ENCODE measurements around the gene ESYT3.

Gene ESYT3

DNA sequence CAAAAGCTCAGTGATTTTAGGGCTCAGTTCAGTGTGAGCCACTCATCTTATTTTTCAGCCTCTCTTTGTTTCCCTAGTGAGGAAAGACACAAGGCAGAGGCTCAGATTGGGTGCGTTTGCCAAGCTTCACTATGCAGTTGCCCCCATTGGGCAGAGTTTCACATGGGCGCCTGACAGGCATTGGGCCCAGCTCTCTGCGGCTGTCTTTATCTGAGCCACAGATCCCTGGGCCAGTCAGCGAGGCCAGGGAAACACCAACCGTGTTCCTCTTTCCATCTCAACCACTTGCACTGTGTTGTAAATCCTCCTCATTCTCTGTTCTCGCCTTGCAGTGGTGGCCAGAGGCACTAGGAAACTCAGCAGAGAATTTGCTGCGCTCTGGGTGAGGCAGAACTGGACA is 10.8 kb downstream of the ESYT3 start:
- DNase-seq (ENCODE audit: low spot score) = no peak
- TF ChIP-seq, protein P1, sequence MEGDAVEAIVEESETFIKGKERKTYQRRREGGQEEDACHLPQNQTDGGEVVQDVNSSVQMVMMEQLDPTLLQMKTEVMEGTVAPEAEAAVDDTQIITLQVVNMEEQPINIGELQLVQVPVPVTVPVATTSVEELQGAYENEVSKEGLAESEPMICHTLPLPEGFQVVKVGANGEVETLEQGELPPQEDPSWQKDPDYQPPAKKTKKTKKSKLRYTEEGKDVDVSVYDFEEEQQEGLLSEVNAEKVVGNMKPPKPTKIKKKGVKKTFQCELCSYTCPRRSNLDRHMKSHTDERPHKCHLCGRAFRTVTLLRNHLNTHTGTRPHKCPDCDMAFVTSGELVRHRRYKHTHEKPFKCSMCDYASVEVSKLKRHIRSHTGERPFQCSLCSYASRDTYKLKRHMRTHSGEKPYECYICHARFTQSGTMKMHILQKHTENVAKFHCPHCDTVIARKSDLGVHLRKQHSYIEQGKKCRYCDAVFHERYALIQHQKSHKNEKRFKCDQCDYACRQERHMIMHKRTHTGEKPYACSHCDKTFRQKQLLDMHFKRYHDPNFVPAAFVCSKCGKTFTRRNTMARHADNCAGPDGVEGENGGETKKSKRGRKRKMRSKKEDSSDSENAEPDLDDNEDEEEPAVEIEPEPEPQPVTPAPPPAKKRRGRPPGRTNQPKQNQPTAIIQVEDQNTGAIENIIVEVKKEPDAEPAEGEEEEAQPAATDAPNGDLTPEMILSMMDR (IDR thresholded peaks at IDR 0.05; ENCODE audit: borderline replicate concordance, control extremely low read depth, extremely low read depth, insufficient read depth, missing control alignments) = no peak
- in situ Hi-C loops (cut with MboI; ENCODE audit: low sequenced_read_pairs, unreplicated experiment) = no loop called here

DNA sequence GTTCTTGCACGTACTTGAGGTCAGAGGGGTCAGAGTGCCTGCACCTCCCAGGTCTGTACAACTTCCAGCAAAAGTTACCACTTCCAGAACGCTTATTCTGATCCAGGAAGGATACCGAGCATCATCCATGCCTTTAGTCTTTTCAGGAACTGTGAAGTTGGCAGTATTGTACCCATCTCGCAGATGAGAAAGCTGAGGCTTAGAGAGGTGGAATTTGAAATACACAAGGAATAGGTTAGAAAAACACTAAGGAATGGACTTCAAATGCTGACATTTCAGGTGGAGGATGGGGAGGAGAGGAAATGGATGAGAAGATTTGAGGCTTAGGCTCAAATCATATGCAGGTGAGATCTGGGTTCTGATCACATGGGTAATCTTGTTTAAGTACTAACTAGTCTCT is 11.2 kb downstream of the ESYT3 start:
- no peak for DNase-seq (ENCODE audit: low spot score)
- in situ Hi-C loops (cut with MboI; ENCODE audit: low sequenced_read_pairs, unreplicated experiment) = no loop called here
- TF ChIP-seq, protein P1 (IDR thresholded peaks at IDR 0.05; ENCODE audit: borderline replicate concordance, control extremely low read depth, extremely low read depth, insufficient read depth, missing control alignments) = no peak

DNA sequence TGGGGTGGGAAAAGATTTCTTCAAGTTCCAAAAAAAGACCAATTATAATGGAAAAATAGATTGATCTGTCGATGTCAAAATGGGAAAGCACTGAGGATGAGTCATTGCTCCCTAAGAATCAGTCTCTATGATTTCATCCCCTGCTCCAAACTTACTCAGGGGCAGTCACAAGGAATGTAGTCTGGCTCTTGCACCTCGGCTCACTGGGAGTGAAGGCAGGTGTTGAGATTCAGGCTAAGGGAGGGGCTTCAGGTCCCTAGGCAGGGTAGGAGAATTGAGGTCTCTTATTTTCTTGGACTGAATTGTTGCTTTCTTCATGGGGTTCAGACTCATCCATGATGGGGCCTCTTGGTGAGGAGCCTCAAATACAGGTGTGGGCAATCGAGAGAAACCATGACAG is 14.2 kb downstream of the ESYT3 start:
- TF ChIP-seq, protein P1 (IDR thresholded peaks at IDR 0.05; ENCODE audit: borderline replicate concordance, control extremely low read depth, extremely low read depth, insufficient read depth, missing control alignments) = no peak
- in situ Hi-C loops (cut with MboI; ENCODE audit: low sequenced_read_pairs, unreplicated experiment) = no loop called here
- no peak for DNase-seq (ENCODE audit: low spot score)

DNA sequence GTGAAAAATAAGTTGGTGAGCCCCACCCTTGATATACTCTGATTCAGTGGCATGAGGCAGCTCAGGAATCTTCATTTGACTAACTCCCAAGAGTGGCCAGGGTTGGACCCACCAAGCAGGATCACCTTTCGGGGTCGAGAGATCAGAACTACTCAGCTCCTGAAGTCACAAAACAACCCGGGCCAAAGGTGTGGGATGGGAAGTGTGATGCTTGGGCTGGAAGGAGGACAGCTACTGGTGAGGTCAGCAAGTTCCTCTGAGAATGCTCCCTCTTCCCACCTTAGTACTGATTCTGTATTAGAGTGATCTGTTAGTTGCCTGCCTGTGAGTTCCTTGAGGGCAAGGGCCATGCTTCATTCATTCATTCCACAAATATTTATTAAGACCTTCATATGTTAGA is 15.1 kb downstream of the ESYT3 start:
- DNase-seq (ENCODE audit: low spot score) = no peak
- in situ Hi-C loops (cut with MboI; ENCODE audit: low sequenced_read_pairs, unreplicated experiment) = no loop called here
- TF ChIP-seq, protein P1 (IDR thresholded peaks at IDR 0.05; ENCODE audit: borderline replicate concordance, control extremely low read depth, extremely low read depth, insufficient read depth, missing control alignments) = no peak

DNA sequence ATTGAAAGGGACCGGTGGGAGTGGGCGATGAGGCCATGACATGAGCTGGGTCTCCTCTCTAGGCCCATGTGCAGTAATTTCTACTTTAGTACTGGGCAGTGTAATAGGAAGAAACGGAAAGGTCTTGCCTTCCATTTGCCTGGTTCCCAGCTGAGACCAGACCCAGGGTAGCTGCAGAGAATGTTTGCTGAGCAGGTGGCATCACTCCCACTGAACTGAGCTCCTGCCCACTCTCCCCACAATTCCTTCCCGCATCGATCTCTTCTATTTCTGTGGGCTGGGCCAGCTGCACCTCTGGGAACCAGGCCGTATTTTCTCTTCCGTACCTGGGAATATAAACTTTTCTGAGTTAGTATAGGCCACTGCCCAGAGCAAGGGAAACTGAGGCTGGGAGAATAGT is 15.8 kb downstream of the ESYT3 start:
- in situ Hi-C loops (cut with MboI; ENCODE audit: low sequenced_read_pairs, unreplicated experiment) = no loop called here

DNA sequence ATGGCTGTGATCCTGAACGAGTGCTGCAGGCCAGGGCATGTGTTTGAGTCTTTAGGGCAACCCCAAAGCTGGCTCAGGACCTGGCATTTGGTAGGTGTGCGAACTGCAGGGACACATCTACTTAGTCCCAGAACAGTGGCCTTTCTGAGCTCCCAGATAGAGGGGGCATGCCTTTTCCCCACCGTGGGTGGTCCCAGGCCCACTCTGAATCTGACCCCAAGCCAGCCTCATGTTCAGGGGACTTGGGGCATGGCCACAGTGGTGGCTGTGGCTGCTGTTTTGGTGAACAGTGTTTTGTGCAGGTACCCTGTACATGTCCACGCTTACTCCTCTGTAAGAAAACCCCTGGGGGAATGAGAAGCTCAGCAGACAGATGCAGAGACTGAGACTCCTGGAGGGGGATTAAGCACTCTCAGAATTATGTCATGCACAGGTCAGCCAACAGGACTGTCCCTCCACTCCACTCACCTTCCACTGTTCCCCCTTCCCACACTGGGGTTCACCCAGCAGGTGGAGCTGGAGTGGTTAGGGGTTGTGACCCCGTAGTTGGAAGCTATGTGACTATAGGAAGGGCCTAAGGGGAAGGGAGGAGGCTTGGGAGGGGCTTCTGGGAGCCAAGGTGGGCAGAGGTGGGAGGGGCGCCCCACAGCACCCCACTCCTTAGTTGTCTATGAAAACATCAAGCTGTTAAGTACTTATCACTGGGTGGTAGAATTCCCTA is 16.4 kb downstream of the ESYT3 start:
- peak; percentile 17 for DNase-seq (ENCODE audit: low spot score)
- TF ChIP-seq, protein P1 (IDR thresholded peaks at IDR 0.05; ENCODE audit: borderline replicate concordance, control extremely low read depth, extremely low read depth, insufficient read depth, missing control alignments) = no peak
- in situ Hi-C loops (cut with MboI; ENCODE audit: low sequenced_read_pairs, unreplicated experiment) = no loop called here

More for the DNA sequence above, 15.8 kb downstream of the ESYT3 start:
- DNase-seq (ENCODE audit: low spot score) = no peak
- TF ChIP-seq, protein P1 (IDR thresholded peaks at IDR 0.05; ENCODE audit: borderline replicate concordance, control extremely low read depth, extremely low read depth, insufficient read depth, missing control alignments) = no peak
